Heart right ventricle (tissue), 16 donors: Measurements from ENCODE around the gene PDE2A. TPM values are rescaled to one million over a fixed set of nuclear protein-coding genes. Genes with fewer than 3 reads are reported as not detected.

Source experiments
- ATAC-seq, 8 donors: fragments of 200-7000 bp; cut with Tn5 transposase; one replicate each; pipeline ENCODE4 v1.9.1; 2020; ENCODE audit warnings: mild to moderate bottlenecking in 8 of 8, moderate library complexity in 8 of 8, moderate number of reproducible peaks in 1 of 8
- DNase-seq, 2 donors: peaks; one replicate each; pipeline ENCODE4 v3.0.0-alpha.2; 2020
- H3K27ac ChIP-seq, 10 donors: fragments of 200-600 bp; sonication (generic) in 2 of 10; one replicate each; pipeline versions ENCODE4 v1.5.0 to v1.8.0; 2020 to 2022; ENCODE audit warnings: mild to moderate bottlenecking in 3 of 10
- H3K27me3 ChIP-seq, 7 donors: fragments of 200-600 bp; one replicate each; pipeline ENCODE4 v1.8.0; 2021 to 2022; ENCODE audit warnings: mild to moderate bottlenecking in 2 of 7
- H3K36me3 ChIP-seq, 9 donors: fragments of 200-600 bp; sonication (generic) in 1 of 9; one replicate each; pipeline versions ENCODE4 v1.5.0 to v1.8.0; 2020 to 2022; ENCODE audit warnings: mild to moderate bottlenecking in 2 of 9
- H3K4me1 ChIP-seq, 9 donors: fragments of 200-600 bp; sonication (generic) in 1 of 9; one replicate each; pipeline versions ENCODE4 v1.5.0 to v1.8.0; 2020 to 2022; ENCODE audit warnings: mild to moderate bottlenecking in 4 of 9
- H3K4me3 ChIP-seq, 10 donors: fragments of 200-600 bp; sonication (generic) in 2 of 10; one replicate each; pipeline versions ENCODE4 v1.5.0 to v1.8.0; 2020 to 2022; ENCODE audit warnings: mild to moderate bottlenecking in 7 of 10, moderate library complexity in 2 of 10
- H3K9me3 ChIP-seq, 11 donors: fragments of 200-600 bp in 10 of 11; sonication (generic) in 2 of 11; one replicate each; pipeline versions ENCODE4 v1.5.0 to v1.8.0; 2013 to 2022; ENCODE audit warnings: mild to moderate bottlenecking in 2 of 11, control low read depth in 1 of 11, moderate library complexity in 1 of 11
- WGBS, 2 donors: extraction: QIAGEN DNeasy Blood & Tissue Kit; methylation state at CpG; one replicate each; pipeline ENCODE4 v1.1.7; 2013; ENCODE audit warnings: inconsistent platforms in 1 of 2; 5-methylcytosine and 5-hydroxymethylcytosine counted together
- intact Hi-C, 10 donors: fragments of 100-400 bp; cut with DNase I; formaldehyde crosslinking; loops; one replicate each; pipeline versions ENCODE4 v1.11.1 to v1.14.2; 2022
- long read RNA-seq, 3 donors: library from polyadenylated mRNA; unstranded; transcript quantifications; one replicate each; pipeline ENCODE4 v2.0.0, GENCODE V29; 2020 to 2021
- polyA plus RNA-seq, 2 donors: library from polyadenylated mRNA; stranded (reverse); fragments of 200-250 nt; gene quantifications; one replicate each; pipeline ENCODE4 v1.2.3, GENCODE V29; 2013
- total RNA-seq, 10 donors: library from RNA; stranded (reverse); fragmentation: NEBNext Ultra II Directional in 3 of 10; extraction: Animal tissue kit (Norgen Biotek cat#: 25700) in 3 of 10; gene quantifications; one replicate each; pipeline versions ENCODE4 v1.2.1 to v1.2.4, GENCODE V29; 2021 to 2023
- TF ChIP-seq, protein P1 (sequence below), 9 donors: fragments of 200-600 bp; sonication (generic) in 2 of 9; IDR thresholded peaks; one replicate each; pipeline versions ENCODE4 v1.5.0 to v1.8.0; 2021 to 2022; ENCODE audit warnings: antibody characterized with exemption in 9 of 9, mild to moderate bottlenecking in 5 of 9, moderate library complexity in 1 of 9
- donor health status: Arrhythmogenic right ventricular cardiomyopathy.
- donor health status: ischemic (EF 13 %, LVEDD 7.1; RV severe dilation, severe dysfunction).
- donor health status: healthy with polysubstance abuse.
- donor health status: DM: no; HTN: yes; CAD: no.
- donor health status: DM: no; HTN: no; CAD: no.
- donor health status: ischemic (EF 25% LVEDD 6.9; RV normal size, moderate dysfunction).
- donor health status: ischemic (EF 25% LVEDD 5.7; RV mildly dilated, moderate dysfunction).
- donor health status: healthy.
- donor health status: DM: yes; HTN: yes; CAD: no.
- donor health status: Ischemic cardiomyopathy.
- donor health status: ischemic (EF 35%, LVEDD 5.7; RV mildly dilated, moderate dysfunction).
- donor health status: nonischemic (EF 11% LVEDD 7.7; RV severe dilation, severe dysfunction).
- donor health status: DM: yes; HTN: yes; CAD: no.
- donor health status: PGD.
- donor health status: ischemic (EF 29% LVEDD 5.4; RV normal size, mild dysfunction).
- donor health status: nonischemic (EF 23%, LVEDD 6.1; RV moderate dilation, normal function).

PDE2A gene
- total RNA-seq (10 to 100 TPM; 10.4 to 44.4 (median 30.2) TPM), polyA plus RNA-seq (10 to 100 TPM; 28.4 to 47.6 TPM)
- long read RNA-seq, donor 1, full-length matches to known transcripts, result 7 of 31 reads
- long read RNA-seq, donor 1, partial matches to known transcripts, result 11 of 31 reads
- long read RNA-seq, donor 1, other reads (novel, unspliced or antisense), result 13 of 31 reads
- long read RNA-seq, donor 2, full-length matches to known transcripts, result 9 of 24 reads
- long read RNA-seq, donor 2, partial matches to known transcripts, result 8 of 24 reads
- long read RNA-seq, donor 2, other reads (novel, unspliced or antisense), result 7 of 24 reads
- long read RNA-seq, donor 3, full-length matches to known transcripts, result 27 of 107 reads
- long read RNA-seq, donor 3, partial matches to known transcripts, result 61 of 107 reads
- long read RNA-seq, donor 3, other reads (novel, unspliced or antisense), result 19 of 107 reads

DNA sequence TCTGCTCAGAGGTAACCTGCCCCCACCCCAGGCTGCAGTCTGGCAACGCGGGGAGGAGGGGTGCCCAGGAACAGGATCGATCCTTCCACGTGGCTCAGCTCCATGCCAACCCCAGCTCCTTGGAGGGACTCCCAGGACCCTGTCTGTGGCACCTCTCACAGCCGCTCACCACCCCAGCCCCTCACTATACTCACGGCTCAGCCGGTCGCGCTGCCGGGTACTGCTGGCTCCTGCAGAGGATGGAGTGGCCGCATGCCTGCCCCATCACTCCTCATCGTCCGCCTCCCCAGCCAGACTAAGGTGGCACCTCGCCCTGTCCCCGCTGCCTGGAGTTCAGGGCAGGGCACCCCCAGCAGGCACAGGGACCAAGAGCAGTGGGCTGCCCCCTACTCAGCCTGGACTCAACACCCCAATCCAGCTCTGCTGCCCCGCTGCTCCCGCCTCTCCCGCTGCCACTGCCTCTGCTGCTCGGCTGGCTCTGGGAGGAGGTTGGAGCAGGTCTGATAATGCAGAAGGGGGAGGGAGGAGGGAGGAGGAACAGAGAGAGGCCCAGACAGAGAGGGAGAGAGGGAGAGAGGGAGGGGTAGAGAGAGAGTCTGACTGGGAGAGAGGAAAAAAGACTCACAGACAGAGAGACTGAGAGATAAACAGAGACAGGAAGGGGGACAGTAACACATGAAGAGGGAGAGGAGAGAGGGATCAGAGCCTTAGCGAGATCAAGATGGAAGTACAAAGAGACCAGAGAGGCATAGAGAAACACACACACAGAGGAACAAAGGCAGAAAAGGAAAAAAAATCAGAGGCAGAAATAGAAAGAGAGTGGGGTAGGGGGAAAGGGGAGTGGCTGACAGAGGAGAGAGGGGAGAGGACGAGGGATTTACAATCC lies at the start of gene PDE2A:
TSS of gene PDE2A (minus strand) at position 480 of the 886 bp plus-strand sequence. CDS start at position 265, 215 bp downstream.
- no peaks in the 10 kb centered on the region for H3K9me3 ChIP-seq
- no peak within 1 kb of the TSS for H3K4me3 ChIP-seq
- 3 to 9% methylated on average over 21 of the region's 21 CpGs for WGBS, 2 donors
- H3K27me3 ChIP-seq, result peaks cover 5 to 100% (median 66%) of the 10 kb centered on the region in 7 donors
- no peak within 1 kb of the TSS for H3K27ac ChIP-seq
- intact Hi-C loops, result no loop called here
- peaks cover 0 to 13% (median 7%) of the 10 kb centered on the region in 9 donors for H3K4me1 ChIP-seq
- no peaks in the 10 kb centered on the region for H3K36me3 ChIP-seq
- DNase-seq (no peak), ATAC-seq (no peak)
- TF ChIP-seq, protein P1, sequence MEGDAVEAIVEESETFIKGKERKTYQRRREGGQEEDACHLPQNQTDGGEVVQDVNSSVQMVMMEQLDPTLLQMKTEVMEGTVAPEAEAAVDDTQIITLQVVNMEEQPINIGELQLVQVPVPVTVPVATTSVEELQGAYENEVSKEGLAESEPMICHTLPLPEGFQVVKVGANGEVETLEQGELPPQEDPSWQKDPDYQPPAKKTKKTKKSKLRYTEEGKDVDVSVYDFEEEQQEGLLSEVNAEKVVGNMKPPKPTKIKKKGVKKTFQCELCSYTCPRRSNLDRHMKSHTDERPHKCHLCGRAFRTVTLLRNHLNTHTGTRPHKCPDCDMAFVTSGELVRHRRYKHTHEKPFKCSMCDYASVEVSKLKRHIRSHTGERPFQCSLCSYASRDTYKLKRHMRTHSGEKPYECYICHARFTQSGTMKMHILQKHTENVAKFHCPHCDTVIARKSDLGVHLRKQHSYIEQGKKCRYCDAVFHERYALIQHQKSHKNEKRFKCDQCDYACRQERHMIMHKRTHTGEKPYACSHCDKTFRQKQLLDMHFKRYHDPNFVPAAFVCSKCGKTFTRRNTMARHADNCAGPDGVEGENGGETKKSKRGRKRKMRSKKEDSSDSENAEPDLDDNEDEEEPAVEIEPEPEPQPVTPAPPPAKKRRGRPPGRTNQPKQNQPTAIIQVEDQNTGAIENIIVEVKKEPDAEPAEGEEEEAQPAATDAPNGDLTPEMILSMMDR (IDR thresholded peaks at IDR 0.05), result no peak

DNA sequence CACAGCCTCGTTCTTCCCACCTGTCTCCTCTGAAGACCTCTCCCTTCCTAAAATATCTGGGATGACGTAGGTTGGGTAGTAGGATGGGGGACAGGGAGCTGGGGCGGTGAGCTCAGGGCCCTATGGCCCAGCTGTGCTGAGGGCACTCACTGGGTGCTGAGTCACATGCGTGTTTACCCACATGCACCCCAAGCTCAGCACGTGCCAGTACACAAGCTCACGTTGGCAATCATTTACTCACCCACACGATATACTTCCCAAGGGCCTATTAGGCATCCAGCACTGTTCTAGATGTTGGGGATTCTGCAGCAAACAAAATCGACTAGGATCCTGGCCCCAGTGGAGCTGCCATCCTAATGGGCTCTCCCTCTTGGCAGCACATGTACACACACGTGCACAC lies 49.3 kb upstream of the PDE2A start:
- H3K4me1 ChIP-seq, result peaks cover 20 to 80% (median 49%) of the 10 kb centered on the region in 9 donors

DNA sequence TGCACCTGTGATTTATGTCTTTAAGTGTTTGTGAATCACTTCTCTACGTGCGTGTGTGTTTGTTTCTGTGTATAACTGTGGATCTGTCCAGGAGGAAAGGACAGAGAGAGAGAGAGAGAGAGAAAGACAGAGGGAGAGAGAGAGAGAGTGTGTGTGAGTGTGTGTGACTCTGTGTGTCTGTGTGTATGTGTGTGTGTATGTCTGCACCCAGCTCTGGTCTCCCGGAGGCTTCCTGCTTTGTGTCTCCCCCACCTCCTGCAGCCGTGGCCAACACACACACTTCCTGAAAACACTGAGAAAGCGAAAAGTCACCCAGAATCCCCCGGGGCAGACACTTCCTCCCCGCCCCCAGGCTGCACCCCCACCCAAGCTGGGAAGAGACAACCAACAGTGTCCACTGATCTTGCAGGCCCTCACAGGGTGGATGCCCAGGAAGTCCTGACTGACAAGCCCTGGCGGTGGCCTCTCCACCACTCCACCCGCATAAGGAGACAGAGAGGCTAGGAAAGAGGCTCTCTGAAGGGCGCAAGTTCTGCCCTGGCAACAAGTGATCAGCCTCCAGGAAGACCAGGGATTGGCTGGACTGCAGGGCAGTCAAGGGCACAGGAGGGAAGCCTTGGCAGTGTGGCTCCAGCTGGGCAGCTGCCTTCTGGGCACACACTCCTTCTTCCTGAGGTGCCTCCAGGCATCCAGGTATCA lies 48.0 kb upstream of the PDE2A start:
- Histone ChIP-seq H3K27me3 (no peaks in the 10 kb centered on the region), H3K4me3 (peak overlapping the region; percentile 62 to 88 (median 72)), H3K4me1 (peaks cover 23 to 84% (median 62%) of the 10 kb centered on the region in 9 donors), H3K9me3 (no peaks in the 10 kb centered on the region), H3K27ac (peak overlapping the region; percentile 87 to 99 (median 93)), H3K36me3 (peaks cover 0 to 49% (median 0%) of the 10 kb centered on the region in 9 donors)
- WGBS, 2 donors, result 0 to 1% methylated on average over 10 of the region's 10 CpGs
- intact Hi-C loops, result loop anchor here in 8 of 10 donors (1.0 to 10.0 kb wide), 10 partner anchors 63 to 563 kb away; partner anchors contain the start of genes STARD10 (in 2 of the 8) and ATG16L2 (in 1 of the 8)
- TF ChIP-seq, protein P1 (IDR thresholded peaks at IDR 0.05), result no peak
- peak; percentile 84 to 94 for DNase-seq
- ATAC-seq, result peak; percentile 76 to 88 (median 82)

More for the DNA sequence above, 49.3 kb upstream of the PDE2A start:
- Histone ChIP-seq H3K9me3 (no peaks in the 10 kb centered on the region), H3K27me3 (no peaks in the 10 kb centered on the region), H3K27ac (peak overlapping the region in 2 of 10 donors; percentile 93 to 99), H3K4me3 (no peak overlapping the region), H3K36me3 (peaks cover 0 to 37% (median 0%) of the 10 kb centered on the region in 9 donors)
- ATAC-seq (no peak), DNase-seq (no peak)
- intact Hi-C loops, result loop anchor here in 8 of 10 donors (2.0 to 10.0 kb wide), 9 partner anchors 61 to 561 kb away; partner anchors contain the start of genes STARD10 (in 2 of the 8) and ATG16L2 (in 1 of the 8)
- 77 to 84% methylated on average over 9 of the region's 9 CpGs for WGBS, 2 donors
- TF ChIP-seq, protein P1 (IDR thresholded peaks at IDR 0.05), result no peak
